Suprapubic skin (tissue), 4 donors: ENCODE results near the gene RGS2. TPM values are rescaled to one million over a fixed set of nuclear protein-coding genes. Genes with fewer than 3 reads are reported as not detected.

Experiments used
- DNase-seq, 2 donors: peaks; one replicate each; pipeline ENCODE4 v3.0.0-alpha.2; 2019; ENCODE audit warnings: low spot score in 2 of 2
- H3K27ac ChIP-seq: fragments of 200-600 bp; sonication (generic); one replicate; pipeline ENCODE4 v1.5.1; 2019
- H3K27me3 ChIP-seq: fragments of 200-600 bp; sonication (generic); one replicate; pipeline ENCODE4 v1.5.1; 2019
- H3K36me3 ChIP-seq: fragments of 200-600 bp; sonication (generic); one replicate; pipeline ENCODE4 v1.5.1; 2019
- H3K4me1 ChIP-seq: fragments of 200-600 bp; sonication (generic); one replicate; pipeline ENCODE4 v1.5.1; 2019
- H3K4me3 ChIP-seq: fragments of 200-600 bp; sonication (generic); one replicate; pipeline ENCODE4 v1.5.1; 2019; ENCODE audit warnings: mild to moderate bottlenecking
- H3K9me3 ChIP-seq: fragments of 200-600 bp; sonication (generic); one replicate; pipeline ENCODE4 v1.5.1; 2019
- CTCF ChIP-seq, 2 donors: fragments of 200-600 bp in 1 of 2; fragments of 450-650 bp in 1 of 2; sonication (generic) in 1 of 2; IDR thresholded peaks; one replicate each; pipeline ENCODE4 v1.5.1; 2016 to 2019; ENCODE audit warnings: antibody characterized with exemption in 2 of 2, mild to moderate bottlenecking in 1 of 2, moderate library complexity in 1 of 2
- EP300 ChIP-seq: sonication (generic); formaldehyde crosslinking; IDR thresholded peaks from one replicate; pipeline ENCODE4 v1.6.1; 2017; ENCODE audit warnings: antibody characterized with exemption
- POLR2A ChIP-seq, 2 donors: fragments of 450-650 bp; IDR thresholded peaks; one replicate each; pipeline ENCODE4 v1.6.1; 2017; ENCODE audit warnings: antibody characterized with exemption in 2 of 2, mild to moderate bottlenecking in 2 of 2, moderate library complexity in 2 of 2
- POLR2AphosphoS5 ChIP-seq, 3 donors: sonication (generic); formaldehyde crosslinking; IDR thresholded peaks; one replicate each; pipeline ENCODE4 v1.6.1; 2017; ENCODE audit warnings: antibody characterized with exemption in 3 of 3
- WGBS: methylation state at CpG from one replicate; pipeline ENCODE4 v1.1.5; 2018; 5-methylcytosine and 5-hydroxymethylcytosine counted together
- total RNA-seq, 4 donors: library from RNA; depleted of rRNA; stranded (reverse); fragments of >200 nt; gene quantifications; one replicate each; pipeline ENCODE4 v1.1.0, GENCODE V29; 2016

Gene RGS2
- total RNA-seq, 4 donors from 2014 or later = 20.4 to 84.5 (median 36.4) TPM

GRCh38 chr1:192764675-192765074, 44.2 kb upstream of the RGS2 start:
- H3K27me3 ChIP-seq = no peaks in the 10 kb centered on the region
- no peaks in the 10 kb centered on the region for H3K9me3 ChIP-seq
- 91% methylated on average over 2 of the region's 2 CpGs for WGBS
- no peak for TF ChIP-seq CTCF (IDR thresholded peaks at IDR 0.05)
- TF ChIP-seq POLR2A (IDR thresholded peaks at IDR 0.05) = no peak
- no peak for TF ChIP-seq POLR2AphosphoS5 (IDR thresholded peaks at IDR 0.05)
- no peak for TF ChIP-seq EP300
- no peak for DNase-seq
- no peak overlapping the region for H3K27ac ChIP-seq
- H3K36me3 ChIP-seq = no peaks in the 10 kb centered on the region
- no peak overlapping the region for H3K4me3 ChIP-seq
- H3K4me1 ChIP-seq = no peaks in the 10 kb centered on the region

GRCh38 chr1:192766009-192766625, 42.7 kb upstream of the RGS2 start:
- Histone ChIP-seq H3K36me3 (no peaks in the 10 kb centered on the region), H3K4me1 (no peaks in the 10 kb centered on the region), H3K9me3 (no peaks in the 10 kb centered on the region), H3K27ac (no peak overlapping the region), H3K27me3 (no peaks in the 10 kb centered on the region), H3K4me3 (no peak overlapping the region)
- 71% methylated on average over 1 of the region's 1 CpG for WGBS
- TF ChIP-seq CTCF (IDR thresholded peaks at IDR 0.05) = no peak
- TF ChIP-seq POLR2AphosphoS5 (IDR thresholded peaks at IDR 0.05) = no peak
- TF ChIP-seq POLR2A (IDR thresholded peaks at IDR 0.05) = no peak
- TF ChIP-seq EP300 = no peak
- no peak for DNase-seq

GRCh38 chr1:192766876-192767275, 42.0 kb upstream of the RGS2 start:
- H3K27me3 ChIP-seq = no peaks in the 10 kb centered on the region
- H3K4me1 ChIP-seq = no peaks in the 10 kb centered on the region
- H3K36me3 ChIP-seq = no peaks in the 10 kb centered on the region
- H3K4me3 ChIP-seq = no peak overlapping the region
- H3K9me3 ChIP-seq = no peaks in the 10 kb centered on the region
- DNase-seq = no peak
- H3K27ac ChIP-seq = no peak overlapping the region
- TF ChIP-seq POLR2A (IDR thresholded peaks at IDR 0.05) (no peak), CTCF (IDR thresholded peaks at IDR 0.05) (no peak), POLR2AphosphoS5 (IDR thresholded peaks at IDR 0.05) (no peak), EP300 (no peak)
- 92% methylated on average over 3 of the region's 3 CpGs for WGBS

GRCh38 chr1:192767798-192768197, 41.0 kb upstream of the RGS2 start:
- Histone ChIP-seq H3K27me3 (no peaks in the 10 kb centered on the region), H3K4me3 (no peak overlapping the region), H3K9me3 (no peaks in the 10 kb centered on the region), H3K36me3 (no peaks in the 10 kb centered on the region), H3K27ac (no peak overlapping the region), H3K4me1 (no peaks in the 10 kb centered on the region)
- 92% methylated on average over 2 of the region's 2 CpGs for WGBS
- no peak for TF ChIP-seq CTCF (IDR thresholded peaks at IDR 0.05)
- no peak for TF ChIP-seq EP300
- no peak for TF ChIP-seq POLR2AphosphoS5 (IDR thresholded peaks at IDR 0.05)
- TF ChIP-seq POLR2A (IDR thresholded peaks at IDR 0.05) = no peak
- DNase-seq = no peak

- no peak for DNase-seq
- Histone ChIP-seq H3K4me3 (no peak overlapping the region), H3K9me3 (no peaks in the 10 kb centered on the region), H3K27ac (no peak overlapping the region), H3K36me3 (no peaks in the 10 kb centered on the region), H3K27me3 (no peaks in the 10 kb centered on the region), H3K4me1 (no peaks in the 10 kb centered on the region)
- TF ChIP-seq EP300 = no peak
- no peak for TF ChIP-seq CTCF (IDR thresholded peaks at IDR 0.05)
- no peak for TF ChIP-seq POLR2A (IDR thresholded peaks at IDR 0.05)
- TF ChIP-seq POLR2AphosphoS5 (IDR thresholded peaks at IDR 0.05) = no peak
Observed at GRCh38 chr1:192768463-192768862, 40.4 kb upstream of the RGS2 start.
